Bronchial epithelial cell (primary cell): Measurements from ENCODE around the gene TRIM22. TPM values are rescaled to one million over a fixed set of nuclear protein-coding genes. Genes with fewer than 3 reads are reported as not detected.

Source experiments
- DNase-seq: peaks from one replicate; pipeline ENCODE4 v3.0.0-alpha.2; 2010; ENCODE audit warnings: low read depth
- FAIRE-seq: peaks from 2 replicates; lab custom pipeline; 2011; peaks lifted over from hg19 to GRCh38; lab: Jason Lieb, UNC
- H3K27me3 ChIP-seq: 2 replicates; pipeline ENCODE4 v1.5.1; 2011; ENCODE audit warnings: low read length; ENCODE audit not compliant: control insufficient read depth, insufficient read depth
- H3K36me3 ChIP-seq: 2 replicates; pipeline ENCODE4 v1.5.1; 2011; ENCODE audit warnings: low read length; ENCODE audit not compliant: control insufficient read depth, insufficient read depth
- H3K4me3 ChIP-seq: 2 replicates; pipeline ENCODE4 v1.5.1; 2011; ENCODE audit warnings: mild to moderate bottlenecking, low read depth, low read length, control low read depth
- CTCF ChIP-seq: IDR thresholded peaks from 2 replicates; pipeline ENCODE4 v1.5.1; 2011; ENCODE audit warnings: mild to moderate bottlenecking, moderate library complexity, low read length, control low read depth, inconsistent platforms; ENCODE audit not compliant: insufficient read depth, severe bottlenecking
- total RNA-seq: library from RNA; depleted of rRNA; stranded (reverse); fragments of >200 nt; gene quantifications from 2 replicates; pipeline ENCODE4 v1.2.1, GENCODE V29; 2014

Gene TRIM22
- total RNA-seq, 1 donor from 2014 or later, result 11.1 TPM

- DNase-seq (no peak), FAIRE-seq (no peak)
- no peak overlapping the region for H3K4me3 ChIP-seq
- no peak for TF ChIP-seq CTCF
- H3K27me3 ChIP-seq, result no peaks in the 10 kb centered on the region
- peaks cover 1% of the 10 kb centered on the region for H3K36me3 ChIP-seq
These were observed 5.1 kb downstream of the TRIM22 start for GRCh38 chr11:5694642-5695041.

- no peak overlapping the region for H3K4me3 ChIP-seq
- no peak for TF ChIP-seq CTCF
- no peak for DNase-seq
- peaks cover 1% of the 10 kb centered on the region for H3K36me3 ChIP-seq
- H3K27me3 ChIP-seq, result no peaks in the 10 kb centered on the region
- FAIRE-seq, result no peak
These were observed 6.0 kb downstream of the TRIM22 start for GRCh38 chr11:5695580-5695979.

- FAIRE-seq, result no peak
- no peak for TF ChIP-seq CTCF
These were observed 6.6 kb downstream of the TRIM22 start for GRCh38 chr11:5696210-5696609.

GRCh38 chr11:5698281-5698680 lies 8.7 kb downstream of the TRIM22 start:
- Histone ChIP-seq H3K4me3 (no peak overlapping the region), H3K27me3 (no peaks in the 10 kb centered on the region), H3K36me3 (peaks cover 1% of the 10 kb centered on the region)
- TF ChIP-seq CTCF, result no peak
- DNase-seq (no peak), FAIRE-seq (no peak)

More at GRCh38 chr11:5696210-5696609, 6.6 kb downstream of the TRIM22 start:
- Histone ChIP-seq H3K36me3 (peaks cover 1% of the 10 kb centered on the region), H3K27me3 (no peaks in the 10 kb centered on the region), H3K4me3 (no peak overlapping the region)
- no peak for DNase-seq

- TF ChIP-seq CTCF, result no peak
- FAIRE-seq (no peak), DNase-seq (no peak)
- H3K36me3 ChIP-seq, result peaks cover 1% of the 10 kb centered on the region
- H3K4me3 ChIP-seq, result no peak overlapping the region
- no peaks in the 10 kb centered on the region for H3K27me3 ChIP-seq
These were observed 10.9 kb downstream of the TRIM22 start for GRCh38 chr11:5700421-5701054.
